Measurements from ENCODE around the gene VSIR.

Gene VSIR

GRCh38 chr10:71753960-71754505 lies 19.3 kb downstream of the VSIR start:
- Histone ChIP-seq H3K27me3 (ENCODE audit: insufficient read depth, low read length) (no peaks in the 10 kb centered on the region), H3K9ac (ENCODE audit: low read depth, low read length) (no peak overlapping the region), H3K36me3 (ENCODE audit: insufficient read depth, low read depth, low read length) (no peaks in the 10 kb centered on the region), H3K9me3 (ENCODE audit: insufficient read depth, low read depth, low read length) (no peaks in the 10 kb centered on the region), H3K4me3 (ENCODE audit: low read length) (no peak overlapping the region), H3K27ac (ENCODE audit: low read length) (no peak overlapping the region), H3K4me1 (ENCODE audit: insufficient read depth, low read length) (peaks cover 3% of the 10 kb centered on the region; the same call in 1 of the 2 replicates)

DNA sequence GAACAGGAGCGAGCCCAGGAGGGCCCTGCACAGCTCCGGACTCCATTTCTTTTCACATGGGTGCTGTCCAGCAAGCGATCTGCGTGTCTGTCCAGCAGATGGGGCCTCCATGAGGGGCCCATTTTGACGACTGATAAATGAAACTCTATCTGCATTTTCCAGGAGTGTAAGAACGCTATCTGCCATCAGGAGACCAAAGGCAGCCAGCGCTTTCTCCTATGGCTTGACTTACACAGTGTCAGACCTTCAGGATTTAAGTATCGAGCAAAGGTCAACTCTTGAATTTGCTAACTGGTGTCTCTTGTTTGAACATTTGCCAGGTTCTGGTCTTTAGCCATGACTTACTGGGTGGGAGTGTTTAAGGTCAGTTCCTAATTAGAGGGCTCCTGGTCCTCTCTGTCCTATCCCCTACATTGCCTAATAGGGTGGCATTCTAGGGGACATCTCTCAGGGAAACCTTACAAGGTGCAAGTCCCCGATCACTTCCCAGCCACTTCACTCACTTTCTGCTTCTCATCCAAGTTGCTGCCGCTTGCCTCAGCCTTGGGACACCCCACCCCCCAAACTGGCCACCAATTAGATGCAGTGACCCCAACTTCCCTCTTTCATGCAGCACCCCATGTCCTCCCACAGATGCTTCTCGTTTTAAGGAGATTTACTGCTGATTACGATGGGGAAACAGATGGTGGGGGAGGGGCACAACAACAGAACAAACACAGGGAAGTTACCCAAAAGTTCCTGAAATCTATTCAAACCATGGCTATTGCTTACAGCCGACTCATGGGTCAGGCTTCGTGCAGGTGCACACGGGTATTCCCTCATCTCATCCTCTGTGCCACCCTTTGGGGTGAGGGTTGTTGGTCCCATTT lies 20.0 kb downstream of the VSIR start:
- Histone ChIP-seq H3K4me1 (ENCODE audit: insufficient read depth, low read length) (peaks cover 3% of the 10 kb centered on the region; the same call in 1 of the 2 replicates), H3K9ac (ENCODE audit: low read depth, low read length) (no peak overlapping the region), H3K4me3 (ENCODE audit: low read length) (no peak overlapping the region), H3K27me3 (ENCODE audit: insufficient read depth, low read length) (no peaks in the 10 kb centered on the region), H3K9me3 (ENCODE audit: insufficient read depth, low read depth, low read length) (no peaks in the 10 kb centered on the region), H3K36me3 (ENCODE audit: insufficient read depth, low read depth, low read length) (no peaks in the 10 kb centered on the region), H3K27ac (ENCODE audit: low read length) (no peak overlapping the region)

GRCh38 chr10:71752391-71753090 lies 20.8 kb downstream of the VSIR start:
- Histone ChIP-seq H3K27ac (ENCODE audit: low read length) (no peak overlapping the region), H3K27me3 (ENCODE audit: insufficient read depth, low read length) (no peaks in the 10 kb centered on the region), H3K4me1 (ENCODE audit: insufficient read depth, low read length) (peaks cover 3% of the 10 kb centered on the region; the same call in 1 of the 2 replicates), H3K4me3 (ENCODE audit: low read length) (no peak overlapping the region), H3K36me3 (ENCODE audit: insufficient read depth, low read depth, low read length) (no peaks in the 10 kb centered on the region), H3K9me3 (ENCODE audit: insufficient read depth, low read depth, low read length) (no peaks in the 10 kb centered on the region), H3K9ac (ENCODE audit: low read depth, low read length) (no peak overlapping the region)

DNA sequence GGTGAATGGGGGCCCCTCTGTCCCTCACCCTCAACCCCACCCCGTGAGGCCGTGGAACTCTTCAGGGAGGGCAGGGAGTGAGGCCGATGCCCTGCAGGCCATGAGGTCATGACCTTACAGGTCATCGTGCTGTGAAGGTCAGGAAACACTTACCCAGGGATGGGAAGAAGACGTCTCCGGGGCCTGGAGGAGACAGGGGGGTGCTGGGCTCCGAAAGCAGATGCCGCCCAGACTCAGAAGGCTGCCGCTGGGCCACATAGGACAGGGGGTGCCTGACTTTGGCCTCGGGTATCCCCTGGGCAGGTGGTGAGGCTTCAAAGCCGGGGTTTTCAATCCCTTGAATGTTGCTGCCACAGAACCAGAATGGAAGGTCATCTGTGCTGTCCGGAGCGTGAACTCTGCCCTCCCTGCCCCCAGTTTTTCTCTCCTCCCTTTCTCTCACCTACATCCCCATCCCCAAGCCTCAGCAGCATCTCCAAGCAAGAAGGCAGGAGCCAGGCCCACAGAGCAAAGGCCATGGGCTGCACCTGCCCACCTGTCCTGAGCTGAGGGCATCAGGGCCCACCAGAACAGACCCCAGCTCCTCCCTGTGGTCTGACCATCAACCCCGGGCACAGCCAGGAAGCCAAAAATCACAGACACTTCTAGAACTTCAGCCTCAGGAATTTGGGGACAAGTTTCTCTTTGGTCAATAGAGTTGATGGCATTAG lies 21.6 kb downstream of the VSIR start:
- Histone ChIP-seq H3K36me3 (ENCODE audit: insufficient read depth, low read depth, low read length) (no peaks in the 10 kb centered on the region), H3K4me1 (ENCODE audit: insufficient read depth, low read length) (no peaks in the 10 kb centered on the region), H3K27ac (ENCODE audit: low read length) (no peak overlapping the region), H3K27me3 (ENCODE audit: insufficient read depth, low read length) (no peaks in the 10 kb centered on the region), H3K9ac (ENCODE audit: low read depth, low read length) (no peak overlapping the region), H3K4me3 (ENCODE audit: low read length) (no peak overlapping the region), H3K9me3 (ENCODE audit: insufficient read depth, low read depth, low read length) (no peaks in the 10 kb centered on the region)

DNA sequence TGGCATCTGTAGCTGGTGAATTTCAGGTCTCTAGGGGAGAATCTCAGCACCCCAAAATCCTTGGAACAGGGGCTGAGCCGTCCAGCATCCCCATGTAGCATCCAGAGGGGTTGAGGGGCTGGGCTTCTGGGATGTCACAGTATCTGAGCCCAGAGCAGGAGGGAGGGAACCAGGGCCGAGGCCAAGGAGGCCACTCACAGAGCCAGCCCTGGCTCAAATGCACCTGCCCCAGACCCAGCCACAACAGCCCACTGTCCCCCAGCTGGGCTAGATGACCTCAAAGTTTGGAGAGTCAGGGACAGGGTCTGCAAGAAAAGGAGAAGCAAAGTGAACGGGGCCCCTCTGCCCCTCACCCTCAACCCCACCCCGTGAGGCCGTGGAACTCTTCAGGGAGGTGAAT lies 22.3 kb downstream of the VSIR start:
- no peaks in the 10 kb centered on the region for H3K36me3 ChIP-seq (ENCODE audit: insufficient read depth, low read depth, low read length)
- no peak overlapping the region for H3K4me3 ChIP-seq (ENCODE audit: low read length)
- no peaks in the 10 kb centered on the region for H3K9me3 ChIP-seq (ENCODE audit: insufficient read depth, low read depth, low read length)
- H3K27ac ChIP-seq (ENCODE audit: low read length): no peak overlapping the region
- H3K27me3 ChIP-seq (ENCODE audit: insufficient read depth, low read length): no peaks in the 10 kb centered on the region
- H3K4me1 ChIP-seq (ENCODE audit: insufficient read depth, low read length): no peaks in the 10 kb centered on the region
- H3K9ac ChIP-seq (ENCODE audit: low read depth, low read length): no peak overlapping the region

GRCh38 chr10:71750124-71750841 lies 23.0 kb downstream of the VSIR start:
- no peak overlapping the region for H3K9ac ChIP-seq (ENCODE audit: low read depth, low read length)
- H3K27ac ChIP-seq (ENCODE audit: low read length): no peak overlapping the region
- no peak overlapping the region for H3K4me3 ChIP-seq (ENCODE audit: low read length)

DNA sequence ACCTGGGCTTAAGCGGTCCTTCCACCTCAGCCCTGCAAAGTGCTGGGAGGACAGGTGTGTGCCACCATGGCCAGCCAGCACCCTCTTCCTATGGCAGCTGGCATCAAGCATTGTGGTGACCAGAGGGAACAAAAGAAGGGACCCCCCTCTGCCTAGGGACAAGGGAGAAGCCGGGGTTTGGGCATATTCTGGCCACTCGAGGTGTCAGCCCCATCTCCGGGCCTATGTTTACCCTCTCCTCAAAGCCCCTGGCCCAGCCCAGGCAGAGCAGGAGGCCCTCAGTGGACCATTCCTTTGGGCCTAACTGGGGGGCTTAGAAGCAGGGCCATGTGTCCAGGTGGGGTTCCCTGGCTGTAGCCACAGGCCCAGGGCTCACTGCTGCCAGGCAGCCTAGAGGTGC lies 23.9 kb downstream of the VSIR start:
- Histone ChIP-seq H3K9ac (ENCODE audit: low read depth, low read length) (no peak overlapping the region), H3K9me3 (ENCODE audit: insufficient read depth, low read depth, low read length) (no peaks in the 10 kb centered on the region), H3K27ac (ENCODE audit: low read length) (no peak overlapping the region), H3K27me3 (ENCODE audit: insufficient read depth, low read length) (no peaks in the 10 kb centered on the region), H3K36me3 (ENCODE audit: insufficient read depth, low read depth, low read length) (no peaks in the 10 kb centered on the region), H3K4me1 (ENCODE audit: insufficient read depth, low read length) (no peaks in the 10 kb centered on the region), H3K4me3 (ENCODE audit: low read length) (no peak overlapping the region)

More at GRCh38 chr10:71750124-71750841, 23.0 kb downstream of the VSIR start:
- no peaks in the 10 kb centered on the region for H3K9me3 ChIP-seq (ENCODE audit: insufficient read depth, low read depth, low read length)
- H3K36me3 ChIP-seq (ENCODE audit: insufficient read depth, low read depth, low read length): no peaks in the 10 kb centered on the region
- no peaks in the 10 kb centered on the region for H3K4me1 ChIP-seq (ENCODE audit: insufficient read depth, low read length)
- H3K27me3 ChIP-seq (ENCODE audit: insufficient read depth, low read length): no peaks in the 10 kb centered on the region

DNA sequence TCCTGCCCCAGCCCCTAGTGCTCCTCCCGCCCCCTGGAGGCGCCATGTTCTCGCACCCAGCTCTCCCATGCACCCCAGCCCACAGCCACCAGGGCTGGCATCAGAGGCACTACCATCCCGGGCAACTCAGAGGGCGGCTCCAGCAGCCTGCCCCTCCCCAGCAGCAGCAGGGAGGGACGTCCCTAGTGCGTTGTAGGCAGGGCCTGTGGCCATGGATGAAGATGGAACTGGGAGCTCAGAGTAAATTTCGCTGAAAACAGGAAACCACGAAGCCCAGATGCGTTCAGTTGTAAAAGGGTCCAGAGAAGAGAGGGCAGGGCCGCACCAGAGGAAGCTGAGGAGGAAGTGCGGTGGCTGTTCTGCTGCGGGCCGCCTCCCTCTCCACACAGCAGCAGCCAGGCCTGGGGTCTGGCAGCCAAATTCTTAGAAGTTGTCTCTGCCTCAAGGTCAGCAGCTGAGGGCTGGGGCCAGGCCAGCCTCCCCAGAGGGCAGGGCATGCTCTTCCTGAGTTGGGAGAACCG lies 24.6 kb downstream of the VSIR start:
- H3K36me3 ChIP-seq (ENCODE audit: insufficient read depth, low read depth, low read length): no peaks in the 10 kb centered on the region
- H3K27ac ChIP-seq (ENCODE audit: low read length): no peak overlapping the region
- H3K4me3 ChIP-seq (ENCODE audit: low read length): no peak overlapping the region
- H3K9ac ChIP-seq (ENCODE audit: low read depth, low read length): no peak overlapping the region
- no peaks in the 10 kb centered on the region for H3K9me3 ChIP-seq (ENCODE audit: insufficient read depth, low read depth, low read length)
- H3K4me1 ChIP-seq (ENCODE audit: insufficient read depth, low read length): no peaks in the 10 kb centered on the region
- H3K27me3 ChIP-seq (ENCODE audit: insufficient read depth, low read length): no peaks in the 10 kb centered on the region

GRCh38 chr10:71747551-71748523 lies 25.5 kb downstream of the VSIR start:
- no peaks in the 10 kb centered on the region for H3K27me3 ChIP-seq (ENCODE audit: insufficient read depth, low read length)
- H3K4me3 ChIP-seq (ENCODE audit: low read length): no peak overlapping the region
- H3K9ac ChIP-seq (ENCODE audit: low read depth, low read length): 0 out of 2 replicates have a peak overlapping the region, but pooled peaks have one; percentile 15
- no peaks in the 10 kb centered on the region for H3K36me3 ChIP-seq (ENCODE audit: insufficient read depth, low read depth, low read length)
- no peaks in the 10 kb centered on the region for H3K4me1 ChIP-seq (ENCODE audit: insufficient read depth, low read length)
- H3K27ac ChIP-seq (ENCODE audit: low read length): no peak overlapping the region
- H3K9me3 ChIP-seq (ENCODE audit: insufficient read depth, low read depth, low read length): no peaks in the 10 kb centered on the region

DNA sequence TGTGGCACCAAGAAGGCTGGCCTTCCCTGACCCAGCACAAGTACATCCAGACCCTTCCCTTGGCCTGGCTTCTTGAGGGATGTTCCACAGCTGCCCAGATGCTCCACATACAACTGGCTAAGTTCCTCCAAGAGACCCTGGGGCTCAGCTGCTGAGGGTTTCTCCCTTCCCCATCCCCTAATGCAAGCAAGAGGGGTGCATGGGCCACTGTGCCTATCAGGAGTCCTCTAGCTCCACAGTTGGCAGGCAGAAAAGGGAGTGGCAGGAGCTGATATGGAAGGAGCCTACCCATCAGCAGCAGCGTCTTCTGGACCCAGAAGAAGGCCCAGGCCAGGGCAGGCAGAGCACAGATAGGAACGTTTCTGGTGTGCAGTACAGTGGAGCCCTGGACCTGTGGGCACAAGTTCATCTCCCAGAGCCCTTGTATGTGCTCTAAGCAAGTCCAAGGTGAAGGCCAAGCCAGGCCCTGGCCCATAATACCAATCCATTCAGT lies 26.2 kb downstream of the VSIR start:
- no peak overlapping the region for H3K27ac ChIP-seq (ENCODE audit: low read length)
- H3K9me3 ChIP-seq (ENCODE audit: insufficient read depth, low read depth, low read length): no peaks in the 10 kb centered on the region
- H3K27me3 ChIP-seq (ENCODE audit: insufficient read depth, low read length): no peaks in the 10 kb centered on the region
- H3K9ac ChIP-seq (ENCODE audit: low read depth, low read length): no peak overlapping the region
- H3K4me1 ChIP-seq (ENCODE audit: insufficient read depth, low read length): no peaks in the 10 kb centered on the region
- no peak overlapping the region for H3K4me3 ChIP-seq (ENCODE audit: low read length)
- no peaks in the 10 kb centered on the region for H3K36me3 ChIP-seq (ENCODE audit: insufficient read depth, low read depth, low read length)
